SIG-M5 treated with dmso at 0.1 percent for 504 hours (cell line): ENCODE results near the gene LGR4.

Experiments used
- DNase-seq: peaks from one replicate; lab custom pipeline; 2025; ENCODE audit not compliant: unreplicated experiment; lab: John Stamatoyannopoulos, UW

The LGR4 gene

GRCh38 chr11:27383645-27384044 lies 88.9 kb downstream of the LGR4 start:
- no peak for DNase-seq

- no peak for DNase-seq
These were observed 91.3 kb downstream of the LGR4 start for GRCh38 chr11:27381238-27381666.

- no peak for DNase-seq
These were observed 91.8 kb downstream of the LGR4 start for GRCh38 chr11:27380771-27381170.

- DNase-seq, result no peak
These were observed 93.1 kb downstream of the LGR4 start for GRCh38 chr11:27379449-27379848.

- DNase-seq, result no peak
These were observed 97.2 kb downstream of the LGR4 start for GRCh38 chr11:27375370-27375769.

- DNase-seq, result no peak
These were observed 98.6 kb downstream of the LGR4 start for GRCh38 chr11:27373856-27374602.

GRCh38 chr11:27373392-27373791 lies 99.2 kb downstream of the LGR4 start:
- DNase-seq, result no peak

- no peak for DNase-seq
These were observed 100.4 kb downstream of the LGR4 start for GRCh38 chr11:27372164-27372563.

GRCh38 chr11:27371489-27371888 lies 101.1 kb downstream of the LGR4 start:
- no peak for DNase-seq

- no peak for DNase-seq
These were observed 102.2 kb downstream of the LGR4 start for GRCh38 chr11:27370374-27370773.

GRCh38 chr11:27367881-27368280 lies 104.7 kb downstream of the LGR4 start:
- DNase-seq, result no peak

GRCh38 chr11:27363576-27364117 lies 108.9 kb downstream of the LGR4 start:
- DNase-seq, result no peak

- peak; percentile 80 for DNase-seq
These were observed 109.6 kb downstream of the LGR4 start, which contains the start of gene CCDC34 for GRCh38 chr11:27362749-27363575. TSS of gene CCDC34 (minus strand) at chr11:27363215. CDS start at chr11:27363194, 21 bp downstream.

GRCh38 chr11:27361649-27362431 lies 110.8 kb downstream of the LGR4 start:
- no peak for DNase-seq

- peak; percentile 76 for DNase-seq
These were observed 114.3 kb downstream of the LGR4 start for GRCh38 chr11:27358296-27358695.

GRCh38 chr11:27357250-27357649 lies 115.3 kb downstream of the LGR4 start:
- DNase-seq, result no peak

GRCh38 chr11:27356624-27357222 lies 115.9 kb downstream of the LGR4 start:
- DNase-seq, result no peak

- DNase-seq, result no peak
These were observed 117.0 kb downstream of the LGR4 start for GRCh38 chr11:27355575-27356104.

GRCh38 chr11:27354359-27354965 lies 118.1 kb downstream of the LGR4 start:
- no peak for DNase-seq
